Activated B cell treated with CpG ODN at 0.5 μM for 24 hours (primary cell): ENCODE measurements around the gene SNX4. TPM values are rescaled to one million over a fixed set of nuclear protein-coding genes. Genes with fewer than 3 reads are reported as not detected.

ENCODE experiments used
- ATAC-seq: fragments of 200-7000 bp; cut with Tn5 transposase; one replicate; pipeline ENCODE4 v1.10.0; 2021; ENCODE audit warnings: low read depth, mild to moderate bottlenecking, moderate library complexity
- CTCF ChIA-PET: fragments of 350-600 bp; sonication (Branson Sonifier 250); formaldehyde crosslinking; loops from one replicate; lab custom pipeline; 2021; ENCODE audit warnings: antibody characterized with exemption; lab: Charles Lee
- POLR2A ChIA-PET: fragments of 350-600 bp; sonication (Branson Sonifier 250); formaldehyde crosslinking; loops from one replicate; lab custom pipeline; 2021; ENCODE audit warnings: antibody characterized with exemption; lab: Charles Lee
- DNase-seq: peaks from one replicate; pipeline ENCODE4 v3.0.0; 2022
- H3K27ac Mint-ChIP-seq: one replicate; pipeline ENCODE4 v1.8.0; 2020; ENCODE audit warnings: mixed read lengths
- H3K27me3 Mint-ChIP-seq: one replicate; pipeline ENCODE4 v1.8.0; 2021; ENCODE audit warnings: mixed read lengths
- H3K36me3 Mint-ChIP-seq: one replicate; pipeline ENCODE4 v1.8.0; 2021; ENCODE audit warnings: low read depth, mixed read lengths
- H3K4me1 Mint-ChIP-seq: one replicate; pipeline ENCODE4 v1.8.0; 2021; ENCODE audit warnings: mixed read lengths
- H3K4me3 Mint-ChIP-seq: one replicate; pipeline ENCODE4 v1.8.0; 2020; ENCODE audit warnings: mild to moderate bottlenecking, mixed read lengths
- H3K9me3 Mint-ChIP-seq: one replicate; pipeline ENCODE4 v1.8.0; 2020; ENCODE audit warnings: mixed read lengths
- CTCF ChIP-seq: fragments of 200-600 bp; IDR thresholded peaks from one replicate; pipeline ENCODE4 v1.8.0; 2022; ENCODE audit warnings: antibody characterized with exemption, mild to moderate bottlenecking
- intact Hi-C: fragments of 100-400 bp; cut with micrococcal nuclease; formaldehyde crosslinking; loops from one replicate; pipeline ENCODE4 v1.15.1; 2024
- total RNA-seq: library from RNA; stranded (reverse); gene quantifications from 2 replicates; pipeline ENCODE4 v1.2.3, GENCODE V29; 2022

SNX4 gene
- total RNA-seq, 1 donor from 2014 or later: 30.2 TPM

DNA sequence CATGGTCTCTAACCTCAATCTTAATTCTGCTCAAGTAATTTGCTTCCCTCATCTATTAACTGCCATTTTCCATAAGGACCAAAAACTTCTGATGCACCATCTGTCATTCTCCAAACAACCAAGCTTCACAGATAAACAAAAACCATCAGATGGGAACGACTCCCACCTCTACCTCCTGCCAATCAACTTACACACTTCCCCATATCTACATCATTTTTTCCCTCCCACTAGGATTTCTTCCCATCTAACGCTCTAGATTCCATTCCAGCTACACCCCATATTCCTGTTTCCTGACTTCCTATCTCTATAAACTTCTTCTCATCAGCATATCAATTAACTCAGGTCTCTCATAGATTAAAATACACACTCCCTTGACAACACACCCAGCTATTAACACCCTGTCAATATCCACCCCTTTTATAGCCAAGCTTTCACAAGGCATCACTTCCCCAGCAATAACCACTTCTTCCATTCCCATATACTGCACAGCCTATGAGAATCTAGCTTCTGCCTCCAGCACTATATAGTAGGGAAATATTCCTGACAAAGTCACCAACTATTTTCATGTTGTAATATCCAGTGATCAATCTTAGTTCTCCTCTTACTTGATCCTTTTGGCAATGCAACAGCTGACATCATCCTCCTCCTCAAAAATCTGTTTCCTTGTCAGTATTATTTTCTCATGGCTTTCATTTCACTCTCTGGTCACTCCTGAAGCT lies 39.2 kb downstream of the SNX4 start:
- peaks cover 43% of the 10 kb centered on the region for H3K36me3 Mint-ChIP-seq
- intact Hi-C loops: no loop called here
- no peaks in the 10 kb centered on the region for H3K9me3 Mint-ChIP-seq

GRCh38 chr3:125479091-125479490 lies 40.9 kb downstream of the SNX4 start:
- DNase-seq (no peak), ATAC-seq (no peak)
- ChIA-PET POLR2A (no interaction called here), CTCF (no interaction called here)
- no peak for TF ChIP-seq CTCF
- Mint-ChIP-seq H3K27me3 (no peaks in the 10 kb centered on the region), H3K27ac (no peak overlapping the region), H3K4me3 (no peak overlapping the region), H3K36me3 (peaks cover 44% of the 10 kb centered on the region), H3K9me3 (no peaks in the 10 kb centered on the region), H3K4me1 (no peaks in the 10 kb centered on the region)
- intact Hi-C loops: no loop called here

More for the DNA sequence above, 39.2 kb downstream of the SNX4 start:
- CTCF ChIA-PET: interaction anchor here (0.6 kb wide), 1 partner anchor 468 kb away, joined by 3 read pairs; no protein-coding TSS in a partner anchor
- Mint-ChIP-seq H3K27ac (no peak overlapping the region), H3K27me3 (no peaks in the 10 kb centered on the region), H3K4me3 (no peak overlapping the region), H3K4me1 (no peaks in the 10 kb centered on the region)
- DNase-seq: no peak
- no peak for ATAC-seq
- POLR2A ChIA-PET: interaction anchor here (0.7 kb wide), 1 partner anchor 187 kb away, joined by 3 read pairs; no protein-coding TSS in a partner anchor
- no peak for TF ChIP-seq CTCF

DNA sequence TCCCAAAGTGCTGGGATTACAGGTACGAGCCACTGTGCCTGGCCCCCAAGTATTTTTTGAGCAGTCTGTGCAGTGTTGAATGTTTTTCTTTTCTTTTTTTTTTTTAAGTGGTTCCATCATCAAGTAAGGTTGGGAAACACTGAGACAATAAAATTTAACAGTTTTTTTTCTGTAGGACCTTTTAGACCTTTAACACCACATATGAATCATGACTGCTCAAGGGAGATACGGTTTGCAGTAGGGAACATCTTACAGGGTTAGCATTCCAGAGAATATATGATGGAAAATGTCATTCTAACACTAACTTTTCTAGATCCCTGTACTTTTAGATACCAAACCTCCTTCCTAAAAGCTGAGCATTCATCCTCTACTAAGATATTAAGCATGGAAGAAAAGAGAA lies 41.7 kb downstream of the SNX4 start:
- Mint-ChIP-seq H3K36me3 (peaks cover 48% of the 10 kb centered on the region), H3K9me3 (no peaks in the 10 kb centered on the region), H3K27ac (no peak overlapping the region), H3K4me1 (no peaks in the 10 kb centered on the region), H3K27me3 (no peaks in the 10 kb centered on the region), H3K4me3 (no peak overlapping the region)
- DNase-seq (no peak), ATAC-seq (no peak)
- intact Hi-C loops: no loop called here
- no peak for TF ChIP-seq CTCF
- ChIA-PET POLR2A (no interaction called here), CTCF (no interaction called here)

DNA sequence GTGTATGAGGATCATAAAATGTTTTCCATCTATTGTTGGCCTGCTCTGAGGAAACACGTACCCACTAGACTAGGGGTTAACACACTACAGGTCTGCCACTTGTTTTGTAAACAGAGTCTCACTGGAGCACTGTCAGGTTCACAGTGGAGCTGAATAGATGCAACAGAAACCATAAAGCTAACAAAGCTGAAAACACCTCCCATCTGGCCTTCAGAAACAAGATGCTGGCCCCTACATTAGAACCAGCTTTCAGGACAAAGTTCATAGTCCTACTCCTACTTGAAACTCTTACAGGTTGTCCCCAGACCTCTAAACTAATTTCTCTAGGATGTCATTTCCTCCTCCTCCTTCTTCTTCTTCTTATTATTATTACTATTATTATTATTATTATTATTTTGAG lies 42.3 kb downstream of the SNX4 start:
- no peak overlapping the region for H3K27ac Mint-ChIP-seq
- CTCF ChIA-PET: no interaction called here
- no peak overlapping the region for H3K4me3 Mint-ChIP-seq
- ATAC-seq (no peak), DNase-seq (no peak)
- POLR2A ChIA-PET: interaction anchor here (0.6 kb wide), 1 partner anchor 374 kb away, joined by 4 read pairs; no protein-coding TSS in a partner anchor
- no peaks in the 10 kb centered on the region for H3K27me3 Mint-ChIP-seq
- no peaks in the 10 kb centered on the region for H3K4me1 Mint-ChIP-seq
- intact Hi-C loops: no loop called here
- peaks cover 54% of the 10 kb centered on the region for H3K36me3 Mint-ChIP-seq
- TF ChIP-seq CTCF: no peak
- H3K9me3 Mint-ChIP-seq: no peaks in the 10 kb centered on the region

DNA sequence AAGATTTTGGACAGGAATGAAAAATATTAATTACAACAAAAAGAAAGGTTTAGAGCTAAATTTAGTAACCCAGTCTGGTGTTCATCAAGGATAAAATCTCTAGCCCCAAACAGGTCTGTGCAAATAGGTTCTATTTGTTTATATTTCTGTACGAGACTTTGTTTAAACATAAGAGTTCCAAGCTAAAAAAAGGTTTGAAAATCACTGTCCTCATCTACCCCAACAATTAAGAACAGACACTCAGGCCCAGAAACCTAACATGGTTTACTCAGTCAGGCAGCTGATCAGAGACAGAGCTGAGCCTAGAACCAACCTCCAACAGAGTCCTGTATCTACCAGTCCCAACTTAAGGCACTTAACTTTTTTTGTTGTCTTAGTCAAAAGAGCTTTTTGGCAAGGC lies 49.3 kb downstream of the SNX4 start:
- no peaks in the 10 kb centered on the region for H3K9me3 Mint-ChIP-seq
- DNase-seq (no peak), ATAC-seq (no peak)
- CTCF ChIA-PET: interaction anchor here (0.6 to 1.4 kb wide), 2 partner anchors 50 to 115 kb away, joined by 3 to 5 read pairs; partner anchors contain the start of gene SNX4
- H3K4me3 Mint-ChIP-seq: no peak overlapping the region
- H3K4me1 Mint-ChIP-seq: no peaks in the 10 kb centered on the region
- H3K27me3 Mint-ChIP-seq: no peaks in the 10 kb centered on the region
- no peak for TF ChIP-seq CTCF
- intact Hi-C loops: no loop called here
- POLR2A ChIA-PET: no interaction called here
- peaks cover 65% of the 10 kb centered on the region for H3K36me3 Mint-ChIP-seq
- H3K27ac Mint-ChIP-seq: no peak overlapping the region
